Measurements from ENCODE around the gene MGAT4A. TPM values are rescaled to one million over a fixed set of nuclear protein-coding genes. Genes with fewer than 3 reads are reported as not detected.

The MGAT4A gene
- total RNA-seq, 2 experiments from 2014 or later, result 10.1 to 15.4 TPM

DNA sequence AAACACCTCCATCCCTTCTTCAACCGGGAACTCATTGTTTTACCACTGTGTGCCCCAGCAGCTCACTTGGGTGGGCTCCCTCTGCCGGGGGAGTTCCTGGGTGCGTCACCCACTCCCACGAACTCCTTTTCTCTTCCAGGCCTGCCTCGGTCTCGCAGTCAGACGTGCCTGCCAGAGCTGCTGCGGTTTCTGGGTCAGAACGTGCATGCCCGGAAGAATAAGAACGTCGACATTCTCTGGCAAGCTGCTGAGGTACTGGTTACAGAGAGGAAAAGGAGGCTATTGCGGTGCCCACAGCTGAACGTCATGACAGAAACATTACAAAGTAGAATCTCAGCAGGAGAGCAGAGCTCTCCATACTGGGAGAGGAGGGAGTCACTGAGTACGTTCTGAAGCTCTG is 158.3 kb downstream of the MGAT4A start:
- DNase-seq (ENCODE audit: low spot score), result no peak
- no TSS peak for BruUV-seq (replicated peaks)
- Histone ChIP-seq H3K79me2 (ENCODE audit: insufficient read depth, low read depth, low read length) (no peaks in the 10 kb centered on the region), H3K36me3 (ENCODE audit: insufficient read depth, low read length) (no peaks in the 10 kb centered on the region), H3K27ac (ENCODE audit: low read depth, low read length, poor library complexity, severe bottlenecking) (no peak overlapping the region), H3K9me3 (ENCODE audit: low read length) (no peaks in the 10 kb centered on the region), H3K9me2 (ENCODE audit: insufficient read depth, low read length) (no peaks in the 10 kb centered on the region), H3K4me2 (ENCODE audit: low read length) (no peak overlapping the region), H2AFZ (ENCODE audit: low read length) (no peak overlapping the region), H4K20me1 (ENCODE audit: insufficient read depth, low read length) (no peaks in the 10 kb centered on the region), H3K4me3 (ENCODE audit: low read depth, low read length, poor library complexity, severe bottlenecking) (no peak overlapping the region), H3K4me1 (ENCODE audit: insufficient read depth, low read length, poor library complexity, severe bottlenecking) (no peaks in the 10 kb centered on the region)
- POLR2A ChIA-PET, result no interaction called here
- TF ChIP-seq, protein P1, sequence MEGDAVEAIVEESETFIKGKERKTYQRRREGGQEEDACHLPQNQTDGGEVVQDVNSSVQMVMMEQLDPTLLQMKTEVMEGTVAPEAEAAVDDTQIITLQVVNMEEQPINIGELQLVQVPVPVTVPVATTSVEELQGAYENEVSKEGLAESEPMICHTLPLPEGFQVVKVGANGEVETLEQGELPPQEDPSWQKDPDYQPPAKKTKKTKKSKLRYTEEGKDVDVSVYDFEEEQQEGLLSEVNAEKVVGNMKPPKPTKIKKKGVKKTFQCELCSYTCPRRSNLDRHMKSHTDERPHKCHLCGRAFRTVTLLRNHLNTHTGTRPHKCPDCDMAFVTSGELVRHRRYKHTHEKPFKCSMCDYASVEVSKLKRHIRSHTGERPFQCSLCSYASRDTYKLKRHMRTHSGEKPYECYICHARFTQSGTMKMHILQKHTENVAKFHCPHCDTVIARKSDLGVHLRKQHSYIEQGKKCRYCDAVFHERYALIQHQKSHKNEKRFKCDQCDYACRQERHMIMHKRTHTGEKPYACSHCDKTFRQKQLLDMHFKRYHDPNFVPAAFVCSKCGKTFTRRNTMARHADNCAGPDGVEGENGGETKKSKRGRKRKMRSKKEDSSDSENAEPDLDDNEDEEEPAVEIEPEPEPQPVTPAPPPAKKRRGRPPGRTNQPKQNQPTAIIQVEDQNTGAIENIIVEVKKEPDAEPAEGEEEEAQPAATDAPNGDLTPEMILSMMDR (conservative IDR thresholded peaks at IDR 0.05; ENCODE audit: low read length), result no peak
- TF ChIP-seq EZH2phosphoT487 (IDR thresholded peaks at IDR 0.05; ENCODE audit: borderline replicate concordance, low read depth, low read length), result no peak
- intact Hi-C loops (cut with micrococcal nuclease; ENCODE audit: unreplicated experiment), result no loop called here
- CTCF ChIA-PET (ENCODE audit: unreplicated experiment), result interaction anchor here (0.9 kb wide), 1 partner anchor 10 kb away, joined by 14 read pairs; no protein-coding TSS in a partner anchor

DNA sequence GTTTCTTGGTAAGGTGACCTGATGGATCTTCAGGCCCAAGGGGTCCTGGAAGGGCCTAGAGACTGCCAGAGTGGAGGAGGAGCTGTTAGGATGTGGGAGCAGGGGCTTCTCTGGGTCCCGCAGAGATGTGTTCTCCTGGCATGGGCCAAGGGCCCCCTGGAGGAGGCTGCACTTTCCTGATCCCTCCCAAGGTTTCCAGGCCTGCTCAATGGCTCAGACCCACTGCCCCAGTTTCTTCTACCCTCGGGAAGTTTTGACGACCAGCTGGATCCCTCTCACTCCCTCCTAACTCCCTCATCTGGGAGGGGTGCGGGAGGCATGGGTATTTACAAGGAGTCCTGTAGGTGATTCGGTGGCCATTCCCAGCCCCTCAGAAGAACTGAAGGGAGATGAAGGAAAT is 158.7 kb downstream of the MGAT4A start:
- ChIA-PET CTCF (ENCODE audit: unreplicated experiment) (interaction anchor here (0.9 kb wide), 1 partner anchor 10 kb away, joined by 14 read pairs; no protein-coding TSS in a partner anchor), POLR2A (no interaction called here)
- Histone ChIP-seq H3K4me3 (ENCODE audit: low read depth, low read length, poor library complexity, severe bottlenecking) (no peak overlapping the region), H3K4me1 (ENCODE audit: insufficient read depth, low read length, poor library complexity, severe bottlenecking) (no peaks in the 10 kb centered on the region), H3K79me2 (ENCODE audit: insufficient read depth, low read depth, low read length) (no peaks in the 10 kb centered on the region), H4K20me1 (ENCODE audit: insufficient read depth, low read length) (no peaks in the 10 kb centered on the region), H3K9me3 (ENCODE audit: low read length) (no peaks in the 10 kb centered on the region), H3K4me2 (ENCODE audit: low read length) (no peak overlapping the region), H2AFZ (ENCODE audit: low read length) (no peak overlapping the region), H3K36me3 (ENCODE audit: insufficient read depth, low read length) (no peaks in the 10 kb centered on the region), H3K9me2 (ENCODE audit: insufficient read depth, low read length) (no peaks in the 10 kb centered on the region), H3K27ac (ENCODE audit: low read depth, low read length, poor library complexity, severe bottlenecking) (no peak overlapping the region)
- TF ChIP-seq, protein P1 (conservative IDR thresholded peaks at IDR 0.05; ENCODE audit: low read length), result no peak
- no peak for TF ChIP-seq EZH2phosphoT487 (IDR thresholded peaks at IDR 0.05; ENCODE audit: borderline replicate concordance, low read depth, low read length)
- DNase-seq (ENCODE audit: low spot score), result no peak
- BruUV-seq (replicated peaks), result no TSS peak
- intact Hi-C loops (cut with micrococcal nuclease; ENCODE audit: unreplicated experiment), result no loop called here

DNA sequence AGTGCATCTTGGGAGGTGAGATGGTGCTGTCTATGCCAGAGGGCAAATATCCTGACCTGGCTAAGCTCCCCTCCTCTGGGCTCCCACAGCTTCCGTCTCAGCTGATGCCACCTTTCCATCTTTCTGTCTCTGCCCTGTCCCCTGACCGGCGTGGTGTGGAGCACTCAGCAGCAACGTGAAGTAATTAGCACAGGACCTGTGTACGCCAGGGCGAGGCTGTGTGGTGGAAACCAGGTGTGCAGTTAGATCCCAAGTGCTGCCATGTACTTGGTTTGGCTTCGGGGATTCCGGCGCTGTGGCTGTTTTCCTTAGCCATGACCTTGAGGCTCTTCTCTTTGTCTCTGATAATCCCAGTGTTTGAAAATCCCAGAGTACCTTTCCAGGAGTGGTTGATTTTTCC is 159.1 kb downstream of the MGAT4A start:
- POLR2A ChIA-PET, result no interaction called here

More for the DNA sequence above, 159.1 kb downstream of the MGAT4A start:
- Histone ChIP-seq H3K4me1 (ENCODE audit: insufficient read depth, low read length, poor library complexity, severe bottlenecking) (no peaks in the 10 kb centered on the region), H3K9me2 (ENCODE audit: insufficient read depth, low read length) (no peaks in the 10 kb centered on the region), H3K36me3 (ENCODE audit: insufficient read depth, low read length) (no peaks in the 10 kb centered on the region), H3K79me2 (ENCODE audit: insufficient read depth, low read depth, low read length) (no peaks in the 10 kb centered on the region), H2AFZ (ENCODE audit: low read length) (no peak overlapping the region), H3K4me2 (ENCODE audit: low read length) (no peak overlapping the region), H4K20me1 (ENCODE audit: insufficient read depth, low read length) (no peaks in the 10 kb centered on the region), H3K9me3 (ENCODE audit: low read length) (no peaks in the 10 kb centered on the region), H3K4me3 (ENCODE audit: low read depth, low read length, poor library complexity, severe bottlenecking) (no peak overlapping the region), H3K27ac (ENCODE audit: low read depth, low read length, poor library complexity, severe bottlenecking) (no peak overlapping the region)
- intact Hi-C loops (cut with micrococcal nuclease; ENCODE audit: unreplicated experiment), result no loop called here
- no TSS peak for BruUV-seq (replicated peaks)
- TF ChIP-seq, protein P1 (conservative IDR thresholded peaks at IDR 0.05; ENCODE audit: low read length), result no peak
- TF ChIP-seq EZH2phosphoT487 (IDR thresholded peaks at IDR 0.05; ENCODE audit: borderline replicate concordance, low read depth, low read length), result no peak
- DNase-seq (ENCODE audit: low spot score), result no peak
- CTCF ChIA-PET (ENCODE audit: unreplicated experiment), result no interaction called here

Measured in OCI-LY7 (cell line).